H9 (cell line): ENCODE results near the gene DNMT3L. TPM values are rescaled to one million over a fixed set of nuclear protein-coding genes. Genes with fewer than 3 reads are reported as not detected.

Experiments used
- DNase-seq: peaks from one replicate; pipeline ENCODE4 v3.0.0-alpha.2; 2017
- H2AFZ ChIP-seq: one replicate; pipeline ENCODE4 v1.6.1; 2013; ENCODE audit warnings: mild to moderate bottlenecking, low read length, control low read depth, moderate library complexity
- H2AK5ac ChIP-seq: 2 replicates; pipeline ENCODE4 v1.6.1; 2013; ENCODE audit warnings: low read length, control low read depth, mixed read lengths; ENCODE audit not compliant: insufficient read length
- H2BK120ac ChIP-seq: one replicate; pipeline ENCODE4 v1.6.1; 2013; ENCODE audit warnings: low read depth, mild to moderate bottlenecking, low read length, control low read depth, inconsistent platforms; ENCODE audit not compliant: poor library complexity, severe bottlenecking
- H2BK12ac ChIP-seq: 2 replicates; pipeline ENCODE4 v1.6.1; 2013; ENCODE audit warnings: low read length, control low read depth, mixed read lengths, low read depth; ENCODE audit not compliant: insufficient read length
- H2BK15ac ChIP-seq: 2 replicates; pipeline ENCODE4 v1.6.1; 2013; ENCODE audit warnings: low read depth, low read length, control low read depth
- H2BK20ac ChIP-seq: one replicate; pipeline ENCODE4 v1.6.1; 2013; ENCODE audit warnings: low read depth, mild to moderate bottlenecking, low read length, control low read depth, inconsistent platforms; ENCODE audit not compliant: poor library complexity, severe bottlenecking
- H2BK5ac ChIP-seq: 2 replicates; pipeline ENCODE4 v1.6.1; 2013; ENCODE audit warnings: low read length, control low read depth, mixed read lengths; ENCODE audit not compliant: insufficient read length
- H3K14ac ChIP-seq: 2 replicates; pipeline ENCODE4 v1.6.1; 2013; ENCODE audit warnings: low read length, control low read depth; ENCODE audit not compliant: insufficient read depth
- H3K18ac ChIP-seq: 2 replicates; pipeline ENCODE4 v1.6.1; 2013; ENCODE audit warnings: low read depth, mild to moderate bottlenecking, mixed read lengths, low read length, control low read depth; ENCODE audit not compliant: insufficient read length
- H3K23ac ChIP-seq: 2 replicates; pipeline ENCODE4 v1.6.1; 2013; ENCODE audit warnings: low read length, control low read depth, mixed read lengths, low read depth; ENCODE audit not compliant: insufficient read length
- H3K23me2 ChIP-seq: 2 replicates; pipeline ENCODE4 v1.6.1; 2013; ENCODE audit warnings: low read depth, mild to moderate bottlenecking, mixed read lengths, low read length, control low read depth; ENCODE audit not compliant: insufficient read length, poor library complexity, severe bottlenecking
- H3K27ac ChIP-seq: 2 replicates; pipeline ENCODE4 v1.5.1; 2013; ENCODE audit warnings: low read length, control low read depth, mixed read lengths, low read depth; ENCODE audit not compliant: insufficient read length
- H3K27me3 ChIP-seq: 2 replicates; pipeline ENCODE4 v1.6.1; 2013; ENCODE audit warnings: low read length, control low read depth, inconsistent platforms; ENCODE audit not compliant: insufficient read depth
- H3K4ac ChIP-seq: 2 replicates; pipeline ENCODE4 v1.6.1; 2013; ENCODE audit warnings: low read depth, mild to moderate bottlenecking, control low read depth, inconsistent platforms, low read length, moderate library complexity
- H3K4me1 ChIP-seq: 2 replicates; pipeline ENCODE4 v1.6.1; 2013; ENCODE audit warnings: low read length, control low read depth, inconsistent platforms; ENCODE audit not compliant: insufficient read depth
- H3K4me2 ChIP-seq: 2 replicates; pipeline ENCODE4 v1.6.1; 2013; ENCODE audit warnings: low read length, control low read depth, mixed read lengths; ENCODE audit not compliant: insufficient read length, insufficient read depth
- H3K56ac ChIP-seq: 2 replicates; pipeline ENCODE4 v1.6.1; 2013; ENCODE audit warnings: low read depth, mild to moderate bottlenecking, mixed read lengths, low read length, control low read depth; ENCODE audit not compliant: insufficient read length
- H3K79me1 ChIP-seq: 2 replicates; pipeline ENCODE4 v1.6.1; 2013; ENCODE audit warnings: low read depth, mild to moderate bottlenecking, moderate library complexity, low read length, control low read depth, inconsistent platforms; ENCODE audit not compliant: insufficient read depth, poor library complexity, severe bottlenecking
- H3K79me2 ChIP-seq: 2 replicates; pipeline ENCODE4 v1.6.1; 2013; ENCODE audit warnings: low read length, control low read depth, inconsistent platforms; ENCODE audit not compliant: insufficient read depth
- H3K9ac ChIP-seq: 2 replicates; pipeline ENCODE4 v1.6.1; 2013; ENCODE audit warnings: low read length, control low read depth, mixed read lengths; ENCODE audit not compliant: insufficient read length; ENCODE audit errors: extremely low read depth
- H3K9me3 ChIP-seq: one replicate; pipeline ENCODE4 v1.6.1; 2013; ENCODE audit warnings: low read depth, low read length, inconsistent platforms; ENCODE audit not compliant: control insufficient read depth
- H3T11ph ChIP-seq: one replicate; pipeline ENCODE4 v1.6.1; 2013; ENCODE audit warnings: mild to moderate bottlenecking, low read length, control low read depth, inconsistent platforms
- H4K20me1 ChIP-seq: one replicate; pipeline ENCODE4 v1.6.1; 2013; ENCODE audit not compliant: control insufficient read depth, insufficient read length, insufficient read depth
- H4K5ac ChIP-seq: 2 replicates; pipeline ENCODE4 v1.6.1; 2013; ENCODE audit warnings: low read depth, mild to moderate bottlenecking, mixed read lengths, low read length, control low read depth; ENCODE audit not compliant: insufficient read length
- H4K8ac ChIP-seq: replicated peaks from 2 replicates; pipeline ENCODE4 v1.6.1; 2013; ENCODE audit warnings: low read length, control low read depth, mixed read lengths, low read depth; ENCODE audit not compliant: insufficient read length
- H4K91ac ChIP-seq: 2 replicates; pipeline ENCODE4 v1.6.1; 2013; ENCODE audit warnings: low read depth, mild to moderate bottlenecking, moderate library complexity, mixed read lengths, low read length, control low read depth; ENCODE audit not compliant: insufficient read length
- H3K27ac Mint-ChIP-seq, 3 experiments: 2 replicates in 2 of 3; 3 replicates in 1 of 3; pipeline ENCODE4 v1.8.0; 2020 to 2021; ENCODE audit warnings: mixed read lengths in 3 of 3, mild to moderate bottlenecking in 1 of 3, moderate library complexity in 1 of 3
- H3K27me3 Mint-ChIP-seq: 2 replicates; pipeline ENCODE4 v1.8.0; 2021; ENCODE audit warnings: low read depth, mild to moderate bottlenecking, moderate library complexity, mixed read lengths
- H3K36me3 Mint-ChIP-seq, 3 experiments: 2 replicates in 2 of 3; 3 replicates in 1 of 3; pipeline ENCODE4 v1.8.0; 2020 to 2021; ENCODE audit warnings: low read depth in 3 of 3, mixed read lengths in 3 of 3; ENCODE audit not compliant: insufficient read depth in 1 of 3
- H3K4me1 Mint-ChIP-seq, 2 experiments: 2 replicates each; pipeline ENCODE4 v1.8.0; 2020; ENCODE audit warnings: mixed read lengths in 2 of 2
- H3K4me3 Mint-ChIP-seq, 2 experiments: 2 replicates in 1 of 2; 3 replicates in 1 of 2; pipeline ENCODE4 v1.8.0; 2020 to 2021; ENCODE audit warnings: mild to moderate bottlenecking in 2 of 2, mixed read lengths in 2 of 2, moderate library complexity in 1 of 2
- H3K9me3 Mint-ChIP-seq, 2 experiments: 2 replicates in 1 of 2; 3 replicates in 1 of 2; pipeline ENCODE4 v1.8.0; 2020; ENCODE audit warnings: mild to moderate bottlenecking in 2 of 2, mixed read lengths in 2 of 2, moderate library complexity in 1 of 2
- WGBS: extraction: QIAGEN DNeasy Blood & Tissue Kit; methylation state at CpG from one replicate; pipeline ENCODE4 v1.1.7; 2013; ENCODE audit warnings: missing lambda C conversion rate, low lambda C conversion rate, mixed read lengths; ENCODE audit not compliant: insufficient read length; ENCODE audit errors: extremely low coverage; 5-methylcytosine and 5-hydroxymethylcytosine counted together
- total RNA-seq: library from RNA; stranded (reverse); gene quantifications from 2 replicates; pipeline ENCODE4 v1.2.1, GENCODE V29; 2021
- TF ChIP-seq, protein P1 (sequence below): fragments of 200-600 bp; sonication (generic); conservative IDR thresholded peaks from 3 replicates; pipeline ENCODE4 v1.8.0; 2021; ENCODE audit warnings: antibody characterized with exemption, mild to moderate bottlenecking

Gene DNMT3L
- total RNA-seq, 1 experiment from 2014 or later = 0.77 TPM

GRCh38 chr21:44269090-44269489, 7.4 kb upstream of the DNMT3L start:
- no peaks in the 10 kb centered on the region for H3K4me1 ChIP-seq
- no peak overlapping the region for H4K5ac ChIP-seq
- no peak overlapping the region for H4K91ac ChIP-seq
- no peak overlapping the region for H2BK5ac ChIP-seq
- no peak overlapping the region for H3K27ac ChIP-seq
- H3K4ac ChIP-seq = no peak overlapping the region
- H2AK5ac ChIP-seq = no peak overlapping the region
- H3K9me3 ChIP-seq = no peaks in the 10 kb centered on the region
- no peak overlapping the region for H3K18ac ChIP-seq
- no peak overlapping the region for H4K8ac ChIP-seq
- no peak overlapping the region for H3K9ac ChIP-seq
- Mint-ChIP-seq H3K4me3 (no peak overlapping the region), H3K27ac (no peak overlapping the region), H3K27me3 (peaks cover 2% of the 10 kb centered on the region; the same call in 1 of the 2 replicates), H3K9me3 (no peaks in the 10 kb centered on the region), H3K4me1 (peaks cover 0 to 3% of the 10 kb centered on the region in 2 experiments; a peak in 1 of 4 replicates), H3K36me3 (no peaks in the 10 kb centered on the region)
- H3K14ac ChIP-seq = no peak overlapping the region
- no peaks in the 10 kb centered on the region for H4K20me1 ChIP-seq
- no peak overlapping the region for H2BK20ac ChIP-seq
- no peak overlapping the region for H2BK15ac ChIP-seq
- H2BK12ac ChIP-seq = no peak overlapping the region
- H3K4me2 ChIP-seq = no peak overlapping the region
- no peak overlapping the region for H3K23ac ChIP-seq
- TF ChIP-seq, protein P1, sequence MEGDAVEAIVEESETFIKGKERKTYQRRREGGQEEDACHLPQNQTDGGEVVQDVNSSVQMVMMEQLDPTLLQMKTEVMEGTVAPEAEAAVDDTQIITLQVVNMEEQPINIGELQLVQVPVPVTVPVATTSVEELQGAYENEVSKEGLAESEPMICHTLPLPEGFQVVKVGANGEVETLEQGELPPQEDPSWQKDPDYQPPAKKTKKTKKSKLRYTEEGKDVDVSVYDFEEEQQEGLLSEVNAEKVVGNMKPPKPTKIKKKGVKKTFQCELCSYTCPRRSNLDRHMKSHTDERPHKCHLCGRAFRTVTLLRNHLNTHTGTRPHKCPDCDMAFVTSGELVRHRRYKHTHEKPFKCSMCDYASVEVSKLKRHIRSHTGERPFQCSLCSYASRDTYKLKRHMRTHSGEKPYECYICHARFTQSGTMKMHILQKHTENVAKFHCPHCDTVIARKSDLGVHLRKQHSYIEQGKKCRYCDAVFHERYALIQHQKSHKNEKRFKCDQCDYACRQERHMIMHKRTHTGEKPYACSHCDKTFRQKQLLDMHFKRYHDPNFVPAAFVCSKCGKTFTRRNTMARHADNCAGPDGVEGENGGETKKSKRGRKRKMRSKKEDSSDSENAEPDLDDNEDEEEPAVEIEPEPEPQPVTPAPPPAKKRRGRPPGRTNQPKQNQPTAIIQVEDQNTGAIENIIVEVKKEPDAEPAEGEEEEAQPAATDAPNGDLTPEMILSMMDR = no peak
- H3K56ac ChIP-seq = no peak overlapping the region
- no peaks in the 10 kb centered on the region for H3K23me2 ChIP-seq
- no peaks in the 10 kb centered on the region for H3K79me1 ChIP-seq
- H2AFZ ChIP-seq = no peak overlapping the region
- no peaks in the 10 kb centered on the region for H3K79me2 ChIP-seq
- no peak for DNase-seq
- no CpG with 5 or more reads among the region's 8 CpGs for WGBS
- H2BK120ac ChIP-seq = no peak overlapping the region
- H3T11ph ChIP-seq = no peak overlapping the region
- no peaks in the 10 kb centered on the region for H3K27me3 ChIP-seq
